A673 (cell line): ENCODE data around the gene IRS1.

Source experiments
- CTCF ChIP-seq: fragments of 300-800, 200-600 bp; sonication (generic); conservative IDR thresholded peaks from 2 replicates; pipeline ENCODE4 v1.5.1; 2017; ENCODE audit warnings: low read depth, mild to moderate bottlenecking, antibody characterized with exemption, low read length, moderate library complexity, mixed read lengths
- EZH2 ChIP-seq: fragments of 200-600 bp; sonication (generic); IDR thresholded peaks from 2 replicates; pipeline ENCODE4 v1.6.1; 2017; ENCODE audit warnings: borderline replicate concordance, low read depth, mild to moderate bottlenecking, mixed read lengths, antibody characterized with exemption, low read length; ENCODE audit not compliant: poor library complexity, severe bottlenecking

- TF ChIP-seq EZH2 = no peak
- no peak for TF ChIP-seq CTCF
Observed at GRCh38 chr2:226720948-226721347, 78.7 kb downstream of the IRS1 start.
